NB4 (cell line): ENCODE data around the gene CCR5AS.
A peak's percentile ranks its signal among the peaks of the same experiment; 100 is the strongest.
"Not testable (repeated sequence)": the region's sequence is repeated elsewhere in the genome, so short reads cannot be mapped to it uniquely, and the experiment has no call there.

Experiments
- DNase-seq: peaks from one replicate; pipeline ENCODE4 v3.0.0; 2010; ENCODE audit warnings: low read depth
- H3K4me3 ChIP-seq: one replicate; pipeline ENCODE4 v1.5.1; 2011; ENCODE audit warnings: mild to moderate bottlenecking, low read depth, low read length, moderate library complexity
- CTCF ChIP-seq: IDR thresholded peaks from one replicate; pipeline ENCODE4 v1.5.1; 2012; ENCODE audit warnings: low read depth, low read length
- MAX ChIP-seq: IDR thresholded peaks from 2 replicates; pipeline ENCODE4 v1.6.1; 2011; ENCODE audit warnings: low read depth, low read length
- MYC ChIP-seq: IDR thresholded peaks from 2 replicates; pipeline ENCODE4 v1.6.1; 2011; ENCODE audit warnings: low read depth, low read length
- POLR2A ChIP-seq: IDR thresholded peaks from 2 replicates; pipeline ENCODE4 v1.6.1; 2011; ENCODE audit warnings: mild to moderate bottlenecking; ENCODE audit not compliant: insufficient read length; ENCODE audit errors: extremely low read depth

Gene CCR5AS

GRCh38 chr3:46335541-46335940, 71.3 kb downstream of the CCR5AS start:
- H3K4me3 ChIP-seq, result no peak overlapping the region
- no peak for DNase-seq
- TF ChIP-seq CTCF (no peak), MYC (no peak), POLR2A (no peak), MAX (no peak)

GRCh38 chr3:46334741-46335478, 72.0 kb downstream of the CCR5AS start:
- no peak overlapping the region for H3K4me3 ChIP-seq
- TF ChIP-seq MAX (no peak), CTCF (no peak), POLR2A (no peak), MYC (no peak)
- no peak for DNase-seq

- H3K4me3 ChIP-seq, DNase-seq: not testable (repeated sequence)
Measured at GRCh38 chr3:46330676-46331075, 76.2 kb downstream of the CCR5AS start.

- no peak for DNase-seq
- H3K4me3 ChIP-seq, result no peak overlapping the region
- TF ChIP-seq MYC (no peak), MAX (no peak), CTCF (no peak), POLR2A (no peak)
Measured at GRCh38 chr3:46325645-46326300, 81.1 kb downstream of the CCR5AS start.

- no peak for TF ChIP-seq MAX
- no peak for TF ChIP-seq MYC
- H3K4me3 ChIP-seq, result no peak overlapping the region
- DNase-seq, result no peak
Measured at GRCh38 chr3:46324036-46324435, 82.8 kb downstream of the CCR5AS start.

- DNase-seq, result peak; percentile 37
- H3K4me3 ChIP-seq, result no peak overlapping the region
- no peak for TF ChIP-seq CTCF
- no peak for TF ChIP-seq MYC
- TF ChIP-seq MAX, result no peak
- no peak for TF ChIP-seq POLR2A
Measured at GRCh38 chr3:46321461-46322104, 85.3 kb downstream of the CCR5AS start.
